GM23248 (cell line): Measurements from ENCODE around the gene GPD2.

Source experiments
- EZH2 ChIP-seq: fragments of 200-600 bp; sonication (generic); IDR thresholded peaks from 2 replicates; pipeline ENCODE4 v1.6.1; 2018; ENCODE audit warnings: antibody characterized with exemption, mild to moderate bottlenecking; ENCODE audit not compliant: insufficient read depth, poor library complexity, severe bottlenecking
- EZH2phosphoT487 ChIP-seq: fragments of 200-600 bp; sonication (generic); IDR thresholded peaks from 2 replicates; pipeline ENCODE4 v1.6.1; 2018; ENCODE audit warnings: antibody characterized with exemption, moderate library complexity, mild to moderate bottlenecking, low read depth; ENCODE audit not compliant: insufficient read depth

GRCh38 chr2:156541706-156542105 lies 105.5 kb downstream of the GPD2 start:
- no peak for TF ChIP-seq EZH2
- no peak for TF ChIP-seq EZH2phosphoT487
